Esophagus squamous epithelium (tissue), 5 donors: ENCODE results near the gene HIVEP1. TPM values are rescaled to one million over a fixed set of nuclear protein-coding genes. Genes with fewer than 3 reads are reported as not detected.

Experiments used
- DNase-seq: peaks from one replicate; lab custom pipeline; 2025; lab: John Stamatoyannopoulos, UW
- H3K27ac ChIP-seq, 4 donors: fragments of 200-600 bp; sonication (generic); one replicate each; pipeline ENCODE4 v1.5.1; 2016 to 2019; ENCODE audit warnings: mild to moderate bottlenecking in 1 of 4
- H3K27me3 ChIP-seq, 4 donors: fragments of 200-600 bp; sonication (generic); 1 replicate in 3 of 4; 2 replicates in 1 of 4; pipeline versions ENCODE4 v1.5.1 to v1.6.0; 2017 to 2021; ENCODE audit warnings: antibody characterized with exemption in 1 of 4
- H3K36me3 ChIP-seq, 3 donors: fragments of 200-600 bp; sonication (generic); one replicate each; pipeline ENCODE4 v1.5.1; 2016 to 2019
- H3K4me1 ChIP-seq, 3 donors: fragments of 200-600 bp; sonication (generic); one replicate each; pipeline ENCODE4 v1.5.1; 2017 to 2019
- H3K4me3 ChIP-seq, 4 donors: fragments of 200-600 bp; sonication (generic); 1 replicate in 3 of 4; 2 replicates in 1 of 4; pipeline ENCODE4 v1.5.1; 2016 to 2019; ENCODE audit warnings: mild to moderate bottlenecking in 2 of 4, moderate library complexity in 1 of 4
- H3K9me3 ChIP-seq, 3 donors: fragments of 200-600 bp; sonication (generic); one replicate each; pipeline ENCODE4 v1.5.1; 2016 to 2019
- CTCF ChIP-seq, 6 experiments: fragments of 450-650 bp in 4 of 6; fragments of 200-600 bp in 2 of 6; sonication (generic) in 2 of 6; IDR thresholded peaks; one replicate each; pipeline ENCODE4 v1.5.1; 2016 to 2019; ENCODE audit warnings: antibody characterized with exemption in 6 of 6, mild to moderate bottlenecking in 4 of 6, moderate library complexity in 4 of 6
- POLR2A ChIP-seq, 4 donors: fragments of 450-650 bp; IDR thresholded peaks; one replicate each; pipeline ENCODE4 v1.6.1; 2017; ENCODE audit warnings: antibody characterized with exemption in 4 of 4, mild to moderate bottlenecking in 4 of 4, moderate library complexity in 3 of 4
- WGBS, 2 donors: methylation state at CpG; one replicate each; pipeline ENCODE4 v1.1.5; 2018; 5-methylcytosine and 5-hydroxymethylcytosine counted together
- intact Hi-C: fragments of 100-400 bp; cut with DNase I; formaldehyde crosslinking; loops from one replicate; pipeline ENCODE4 v1.15.0; 2022
- total RNA-seq, 4 donors: library from RNA; depleted of rRNA; stranded (reverse); fragments of >200 nt; gene quantifications; one replicate each; pipeline ENCODE4 v1.1.0, GENCODE V29; 2016
- donor health status: DM: yes; HTN: yes; CAD: no.

HIVEP1 gene
- total RNA-seq, 4 donors from 2014 or later: 11.0 to 22.3 (median 20.7) TPM

DNA sequence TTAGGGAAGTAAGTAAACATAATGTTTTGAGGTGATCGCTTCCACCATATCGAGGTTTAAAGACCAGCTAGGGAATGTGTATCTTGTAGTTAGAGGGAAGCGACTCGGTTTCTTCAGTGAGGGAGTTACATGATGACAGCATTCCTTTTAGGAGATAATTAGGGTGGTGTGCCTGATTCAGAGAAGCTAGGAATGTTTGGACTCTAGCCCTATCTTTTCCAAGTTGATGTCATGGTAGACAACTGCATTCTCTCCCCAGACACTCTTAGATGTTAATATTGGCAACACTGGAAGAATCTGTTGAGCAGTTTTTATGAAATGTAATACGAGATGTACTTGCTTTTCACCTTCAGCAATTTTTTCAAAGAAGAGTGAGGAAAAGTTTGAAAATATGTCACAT, 12.9 kb upstream of the HIVEP1 start:
- no peak overlapping the region for H3K27ac ChIP-seq
- H3K4me1 ChIP-seq: no peaks in the 10 kb centered on the region
- WGBS, 2 donors: 81 to 84% methylated on average over 5 of the region's 5 CpGs
- no peaks in the 10 kb centered on the region for H3K27me3 ChIP-seq
- no peaks in the 10 kb centered on the region for H3K9me3 ChIP-seq
- no peaks in the 10 kb centered on the region for H3K36me3 ChIP-seq
- no peak overlapping the region for H3K4me3 ChIP-seq
- TF ChIP-seq CTCF (IDR thresholded peaks at IDR 0.05) (no peak), POLR2A (IDR thresholded peaks at IDR 0.05) (no peak)
- intact Hi-C loops: no loop called here
- no peak for DNase-seq

GRCh38 chr6:12000174-12000573, 11.9 kb upstream of the HIVEP1 start:
- H3K4me1 ChIP-seq: no peaks in the 10 kb centered on the region
- TF ChIP-seq CTCF (IDR thresholded peaks at IDR 0.05) (no peak), POLR2A (IDR thresholded peaks at IDR 0.05) (no peak)
- DNase-seq: no peak
- no peaks in the 10 kb centered on the region for H3K9me3 ChIP-seq
- H3K27ac ChIP-seq: no peak overlapping the region
- H3K36me3 ChIP-seq: no peaks in the 10 kb centered on the region
- no peak overlapping the region for H3K4me3 ChIP-seq
- no peaks in the 10 kb centered on the region for H3K27me3 ChIP-seq
- intact Hi-C loops: no loop called here

DNA sequence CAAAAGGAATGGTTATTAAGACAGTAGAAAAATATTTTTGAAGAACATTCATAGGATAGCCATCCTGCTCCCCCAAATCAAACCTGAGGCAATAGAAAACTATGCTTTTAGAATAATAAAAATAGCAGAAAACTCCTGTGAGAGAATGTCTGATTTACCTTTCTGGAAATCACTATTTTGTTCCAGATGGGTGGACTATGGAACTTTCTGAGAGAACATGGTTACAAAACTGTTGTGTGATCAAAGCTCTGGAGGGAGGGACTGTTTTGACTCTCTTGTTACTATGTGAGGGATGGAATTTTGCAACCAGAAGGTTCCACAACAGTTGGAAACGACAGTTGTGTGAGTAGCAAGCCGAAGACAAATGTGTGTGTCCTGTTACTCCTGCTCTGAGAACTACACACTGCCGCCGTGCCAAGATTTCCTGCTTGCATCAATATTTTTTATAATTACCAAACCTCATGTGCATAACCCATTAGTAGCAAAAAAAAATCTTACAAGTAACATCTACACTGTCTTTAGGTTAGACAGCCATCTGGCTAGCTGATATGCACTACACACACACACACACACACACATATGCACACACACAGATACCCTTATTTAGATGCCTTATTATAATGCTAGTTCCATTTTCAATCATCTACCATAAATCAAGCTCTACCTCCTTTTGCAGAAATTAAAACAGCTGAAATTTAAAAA, 11.0 kb upstream of the HIVEP1 start:
- Histone ChIP-seq H3K9me3 (no peaks in the 10 kb centered on the region), H3K4me1 (no peaks in the 10 kb centered on the region), H3K27me3 (no peaks in the 10 kb centered on the region), H3K36me3 (no peaks in the 10 kb centered on the region), H3K27ac (peak overlapping the region in 1 of 4 donors; percentile 25), H3K4me3 (no peak overlapping the region)
- 59 to 61% methylated on average over 4 of the region's 4 CpGs for WGBS, 2 donors
- DNase-seq: no peak
- intact Hi-C loops: no loop called here
- TF ChIP-seq CTCF (IDR thresholded peaks at IDR 0.05) (no peak), POLR2A (IDR thresholded peaks at IDR 0.05) (no peak)

DNA sequence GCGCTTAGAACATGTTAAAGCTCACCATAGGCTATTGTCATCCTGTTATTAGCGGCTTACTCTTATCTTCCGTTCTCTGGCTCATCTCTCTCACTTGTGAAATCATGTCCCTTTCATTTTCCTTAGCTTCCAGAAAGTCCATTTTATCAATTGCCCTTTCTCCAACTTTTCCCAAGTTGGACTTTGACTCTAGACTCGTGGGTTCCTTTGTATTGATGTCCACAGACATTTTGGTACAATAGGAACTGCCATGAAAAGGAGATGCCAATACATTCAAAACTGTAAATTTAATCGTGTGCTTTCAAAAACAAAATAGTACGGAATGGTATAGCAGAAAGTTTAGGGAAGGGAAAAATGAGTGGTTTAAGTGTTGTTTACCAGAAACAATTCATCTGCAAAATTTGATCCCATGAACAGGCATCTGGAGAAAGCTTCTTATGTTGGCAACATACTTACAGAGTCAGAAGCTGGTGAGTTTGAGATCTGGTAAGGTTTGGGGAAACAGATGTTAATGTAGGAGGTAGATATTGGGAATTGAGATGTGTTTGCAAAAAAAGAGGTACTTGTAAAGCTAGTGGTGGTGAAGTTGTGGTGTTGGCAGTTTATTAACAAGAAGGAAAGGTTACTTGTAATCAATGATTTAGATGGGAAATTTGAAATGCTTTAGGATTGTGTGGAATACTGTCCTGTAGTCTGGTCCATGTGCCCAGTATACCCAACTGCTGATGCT, 10.2 kb upstream of the HIVEP1 start:
- H3K36me3 ChIP-seq: no peaks in the 10 kb centered on the region
- no peaks in the 10 kb centered on the region for H3K9me3 ChIP-seq
- H3K4me3 ChIP-seq: no peak overlapping the region
- intact Hi-C loops: no loop called here
- no peak overlapping the region for H3K27ac ChIP-seq
- TF ChIP-seq CTCF (IDR thresholded peaks at IDR 0.05) (no peak), POLR2A (IDR thresholded peaks at IDR 0.05) (no peak)
- no peaks in the 10 kb centered on the region for H3K4me1 ChIP-seq
- no peak for DNase-seq
- no peaks in the 10 kb centered on the region for H3K27me3 ChIP-seq
- 81 to 84% methylated on average over 6 of the region's 6 CpGs for WGBS, 2 donors

DNA sequence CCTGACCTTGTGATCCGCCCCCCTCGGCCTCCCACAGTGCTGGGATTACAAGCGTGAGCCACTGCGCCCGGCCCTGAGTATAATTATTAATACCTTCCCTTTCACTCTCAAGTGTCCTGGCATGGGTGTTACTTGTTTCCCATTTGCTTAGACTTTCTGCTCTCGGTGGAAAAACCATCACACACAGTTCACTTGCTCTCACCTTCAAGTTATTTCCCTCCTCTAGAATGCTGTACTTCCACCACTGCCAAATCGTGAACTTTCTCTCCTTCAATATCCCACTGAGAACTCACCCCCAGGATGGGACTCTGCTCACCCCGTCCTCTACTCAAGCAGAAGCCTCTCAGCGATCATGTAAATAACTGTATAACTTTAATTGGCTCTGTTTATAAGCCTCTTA, 4.6 kb upstream of the HIVEP1 start:
- no peak overlapping the region for H3K4me3 ChIP-seq
- no peak for TF ChIP-seq POLR2A (IDR thresholded peaks at IDR 0.05)
- no peak for TF ChIP-seq CTCF (IDR thresholded peaks at IDR 0.05)
- H3K27ac ChIP-seq: peak overlapping the region; percentile 32 to 99 (median 98)
- H3K36me3 ChIP-seq: no peaks in the 10 kb centered on the region
- peaks cover 4 to 29% (median 14%) of the 10 kb centered on the region in 3 donors for H3K4me1 ChIP-seq
- intact Hi-C loops: no loop called here
- H3K27me3 ChIP-seq: no peaks in the 10 kb centered on the region
- no peak for DNase-seq
- no peaks in the 10 kb centered on the region for H3K9me3 ChIP-seq
- 82 to 88% methylated on average over 9 of the region's 9 CpGs for WGBS, 2 donors
